Skin of body (tissue), 2 donors: ENCODE results near the gene PSTK. TPM values are rescaled to one million over a fixed set of nuclear protein-coding genes. Genes with fewer than 3 reads are reported as not detected.

Source experiments
- DNase-seq: peaks from one replicate; lab custom pipeline; 2025; lab: John Stamatoyannopoulos, UW
- total RNA-seq: library from RNA; depleted of rRNA; stranded (reverse); fragments of >200 nt; gene quantifications from one replicate; pipeline ENCODE4 v1.2.3, GENCODE V29; 2014

Gene PSTK
- total RNA-seq, 1 donor from 2014 or later = 4.1 TPM

DNA sequence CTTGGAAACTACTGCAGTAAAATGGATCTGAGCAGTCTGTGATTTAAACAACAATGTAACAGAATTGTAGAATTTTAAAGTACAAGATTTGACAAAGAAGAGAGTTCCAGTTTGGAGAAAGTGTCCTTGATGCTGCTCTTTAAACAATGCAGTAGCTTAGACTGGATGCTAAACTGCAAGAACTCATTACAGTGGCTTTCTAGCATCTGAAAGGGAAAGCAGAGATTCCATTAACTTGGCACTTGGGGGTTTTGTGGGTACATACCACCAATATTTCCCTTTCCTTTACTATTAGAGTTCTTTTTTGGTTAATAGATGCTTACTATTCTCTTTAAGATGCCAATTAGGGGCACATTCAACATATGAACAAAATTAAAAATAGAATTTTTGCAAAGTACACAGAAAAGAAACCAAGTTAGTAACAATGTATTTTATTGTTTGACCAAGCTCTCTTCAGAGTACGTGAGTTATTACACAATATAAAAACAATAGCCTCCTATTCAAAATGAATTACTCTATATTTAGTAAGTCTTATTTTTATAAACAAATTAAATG lies 11.9 kb downstream of the PSTK start:
- DNase-seq = no peak

- DNase-seq = no peak
Measured at GRCh38 chr10:122993797-122994336, 13.7 kb downstream of the PSTK start.

DNA sequence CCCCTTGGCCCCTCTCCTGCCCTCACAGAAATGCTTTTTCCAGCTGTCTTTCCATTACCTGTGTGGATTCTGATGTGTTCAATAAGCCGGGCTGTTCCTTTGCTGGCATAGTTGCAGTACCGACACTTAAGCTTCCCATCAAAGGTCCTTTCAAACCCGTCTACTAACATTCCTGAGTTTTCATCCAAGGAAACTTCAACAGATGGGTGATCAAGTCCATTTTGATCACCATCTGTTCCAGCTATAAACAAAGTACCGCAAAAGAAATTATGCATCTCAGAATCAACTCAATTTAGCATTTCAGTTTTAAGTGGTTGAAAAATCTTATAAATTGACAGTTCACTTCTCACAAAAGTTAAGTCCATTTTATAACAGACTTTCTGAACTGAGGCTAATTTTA lies 15.7 kb downstream of the PSTK start:
- DNase-seq = no peak

DNA sequence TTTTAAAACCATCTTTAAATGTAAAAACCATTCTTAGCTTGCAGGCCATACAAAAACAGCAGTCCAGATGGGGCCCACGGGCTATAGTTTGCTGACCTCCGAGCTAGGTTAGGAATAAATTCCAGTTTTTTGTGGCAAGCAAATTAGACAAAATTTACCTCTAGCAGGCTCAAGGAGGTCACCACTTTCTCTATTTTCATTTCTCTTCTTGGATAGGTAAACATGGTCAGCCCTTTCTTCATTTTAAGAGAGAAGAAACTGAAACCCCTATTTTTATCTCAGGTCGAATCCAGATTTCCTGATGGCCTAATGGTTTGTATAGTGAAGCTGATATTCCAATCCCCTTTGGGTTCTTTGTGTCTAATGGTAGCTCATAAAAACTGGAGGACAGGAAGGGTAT lies 17.7 kb downstream of the PSTK start:
- no peak for DNase-seq

DNA sequence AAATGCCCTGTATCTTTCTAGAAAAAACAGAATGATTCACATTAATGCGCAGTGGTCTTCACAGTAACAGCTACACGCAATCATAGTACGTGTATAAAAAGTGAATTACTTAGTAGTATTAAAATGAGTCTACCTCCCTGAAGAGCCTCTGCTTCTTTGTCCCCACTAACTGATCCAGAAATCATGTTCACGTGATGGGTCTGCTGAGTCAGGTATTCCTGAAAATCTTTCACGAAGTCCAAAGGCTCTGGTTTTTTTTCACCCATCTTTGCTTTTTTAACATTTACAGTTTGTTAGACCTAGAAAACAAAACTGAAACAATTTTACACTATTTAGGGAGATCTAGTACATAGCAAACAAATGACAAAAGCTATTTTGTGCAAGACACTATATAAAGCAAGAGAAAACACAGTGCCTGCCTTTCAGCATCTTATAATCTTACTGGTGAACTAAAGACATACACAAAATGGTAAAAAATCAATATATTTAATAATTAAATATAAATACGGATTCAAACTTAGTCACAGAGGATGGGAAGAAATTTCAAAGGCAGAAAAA lies 18.2 kb downstream of the PSTK start:
- DNase-seq = no peak

GRCh38 chr10:122998934-122999333 lies 18.7 kb downstream of the PSTK start:
- no peak for DNase-seq

DNA sequence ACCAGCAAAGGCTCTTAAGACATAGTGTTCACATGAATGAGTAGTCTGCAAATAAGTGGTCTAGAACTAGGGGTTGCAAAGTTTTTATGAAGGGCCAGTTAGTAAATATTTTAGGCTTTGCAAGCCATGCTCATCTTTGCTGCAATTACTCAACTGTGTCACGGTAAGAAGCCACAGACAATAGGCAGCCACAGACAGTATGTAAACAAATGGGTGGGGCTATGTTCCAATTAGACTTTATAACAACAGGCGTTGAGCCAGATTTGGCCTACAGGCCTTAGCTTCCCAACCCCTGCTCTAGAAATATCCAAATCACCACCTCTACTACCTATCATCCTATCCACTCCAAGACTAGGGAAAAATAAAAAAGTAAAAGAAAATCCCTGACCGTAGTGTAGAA lies 19.1 kb downstream of the PSTK start:
- DNase-seq = no peak

DNA sequence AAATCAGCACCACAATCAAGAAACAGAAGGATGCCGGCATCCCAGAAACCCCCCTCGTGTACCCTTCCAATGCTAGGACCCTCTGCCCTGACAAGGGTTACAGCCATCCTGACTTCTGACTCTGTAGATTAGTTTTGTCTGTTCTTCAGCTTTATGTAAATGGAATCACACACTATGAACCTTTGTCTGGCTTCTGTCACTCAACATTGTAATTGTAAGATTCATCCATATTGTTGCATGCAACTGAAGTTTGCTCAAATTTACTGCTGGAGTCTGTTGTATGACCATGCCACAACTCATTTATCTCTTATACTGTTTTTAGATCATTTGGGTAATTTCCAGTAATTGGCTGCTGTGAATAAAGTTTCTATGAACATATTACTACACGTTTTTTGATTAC lies 20.0 kb downstream of the PSTK start:
- no peak for DNase-seq

DNA sequence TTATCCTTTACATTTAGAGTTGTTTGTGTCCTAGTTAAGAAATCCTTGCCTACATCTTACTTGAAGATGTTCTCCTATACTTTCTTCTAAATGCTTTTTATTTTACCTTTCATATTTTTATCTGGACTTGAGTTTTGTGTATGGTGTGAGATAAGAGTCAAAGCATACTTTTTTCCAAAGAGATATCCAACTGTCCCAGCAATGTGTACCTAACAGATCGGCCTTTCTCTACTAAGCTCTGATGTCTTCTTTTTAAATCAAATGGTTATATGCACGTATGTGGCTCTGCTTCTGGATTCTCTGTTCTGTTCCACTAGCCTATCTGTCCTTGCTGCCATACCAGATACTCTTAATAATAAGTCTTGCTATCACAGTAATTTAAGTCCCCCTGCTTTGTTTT lies 21.2 kb downstream of the PSTK start:
- no peak for DNase-seq

DNA sequence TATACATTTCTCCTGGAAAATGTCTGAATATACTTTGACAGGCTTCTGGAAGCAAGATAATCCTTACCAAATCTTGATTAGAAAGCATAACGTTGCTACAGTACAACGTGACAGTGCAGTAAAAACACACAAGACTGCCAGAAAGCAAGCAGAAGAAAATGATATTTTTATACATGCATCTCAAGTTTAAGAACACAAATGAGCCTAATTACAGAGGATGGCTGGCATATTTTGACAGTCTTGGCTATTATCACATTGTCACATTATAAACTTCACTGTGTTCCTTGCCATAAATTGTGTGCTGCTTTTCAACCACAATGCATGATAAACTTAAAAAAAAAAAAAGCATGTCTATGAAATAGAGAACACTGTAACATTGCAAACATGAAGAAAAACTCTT lies 24.1 kb downstream of the PSTK start:
- DNase-seq = no peak

DNA sequence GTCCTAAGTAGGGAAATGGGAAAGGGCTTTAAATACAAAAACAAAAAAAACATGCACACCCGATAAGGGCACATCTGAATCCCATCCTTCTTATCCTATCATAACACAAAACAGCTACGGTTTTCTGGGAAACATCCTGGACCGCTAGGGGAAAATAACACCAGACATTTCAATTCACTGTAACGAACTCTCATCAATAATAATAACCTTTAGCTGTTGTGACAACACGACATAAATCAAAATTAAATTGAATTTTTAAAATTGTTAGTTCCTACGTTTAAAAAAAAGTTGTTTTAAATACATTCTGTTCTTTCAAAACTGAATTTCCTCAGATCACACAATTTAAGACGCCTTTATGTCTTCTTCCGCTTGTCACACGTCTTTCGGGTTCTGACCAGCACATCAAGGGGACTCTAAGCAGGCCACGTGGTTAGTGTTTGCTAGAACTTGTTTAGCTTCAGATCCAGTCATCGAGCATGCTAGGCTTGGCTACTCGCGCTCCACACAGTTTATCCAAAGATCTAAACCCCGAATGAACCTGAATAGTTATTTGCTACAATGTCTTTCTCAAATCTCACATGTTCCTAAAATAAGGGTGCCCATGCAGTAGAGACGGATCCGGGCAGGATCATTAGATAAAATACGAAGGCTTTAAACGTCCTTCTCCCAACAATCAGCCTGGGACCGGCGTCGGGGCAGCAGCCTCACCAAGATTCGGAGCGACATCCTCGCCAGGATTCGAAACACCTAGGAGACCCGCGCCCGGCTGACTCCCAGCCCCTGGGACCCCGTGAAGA lies 27.6 kb downstream of the PSTK start:
- DNase-seq = peak; percentile 47

GRCh38 chr10:123008355-123009104 lies 28.3 kb downstream of the PSTK start, which contains the start of the genes ACADSB and IKZF5:
TSS of gene ACADSB (plus strand) at chr10:123009006. CDS start at chr10:123009030, 24 bp downstream.
TSS of gene IKZF5 (minus strand) at chr10:123008795. CDS start at chr10:122998625, 10,170 bp downstream.
- peak; percentile 97 for DNase-seq

DNA sequence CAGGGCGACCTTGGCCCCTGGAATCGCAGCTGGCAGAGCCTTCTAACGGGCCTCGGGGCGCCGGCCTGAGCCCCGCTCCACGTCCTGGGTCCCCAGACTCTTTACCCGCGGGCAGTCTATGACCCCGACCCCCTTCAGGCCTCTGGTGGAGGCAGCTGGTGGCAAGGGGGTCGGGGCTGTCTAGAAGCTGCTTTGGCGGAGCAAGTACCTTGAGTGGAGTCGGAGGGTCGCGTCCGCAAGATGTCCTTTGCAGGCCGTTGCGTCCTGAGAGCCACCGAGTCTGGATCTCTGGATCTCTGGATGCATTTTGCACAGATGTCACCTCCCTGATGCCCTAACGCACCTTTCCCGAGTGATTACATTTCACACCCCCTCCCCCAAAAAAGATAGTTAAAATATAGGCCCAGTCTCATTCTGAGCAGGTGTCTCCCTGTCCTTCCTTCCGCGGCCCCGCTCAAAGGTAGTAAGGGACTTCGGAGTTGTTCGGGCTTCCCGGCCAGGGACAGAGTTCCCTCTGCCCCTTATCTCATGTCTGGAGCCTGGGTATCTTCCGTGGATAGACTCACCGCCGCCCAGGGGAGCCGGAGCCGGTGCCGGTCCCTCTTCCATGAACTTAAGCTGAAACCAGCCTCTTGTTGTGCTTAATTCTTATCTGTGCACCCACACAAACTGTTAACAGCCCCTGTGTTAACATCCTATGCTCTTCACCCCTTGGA lies 29.1 kb downstream of the PSTK start:
- DNase-seq = no peak

- DNase-seq = no peak
Measured at GRCh38 chr10:123011987-123012386, 31.8 kb downstream of the PSTK start.

DNA sequence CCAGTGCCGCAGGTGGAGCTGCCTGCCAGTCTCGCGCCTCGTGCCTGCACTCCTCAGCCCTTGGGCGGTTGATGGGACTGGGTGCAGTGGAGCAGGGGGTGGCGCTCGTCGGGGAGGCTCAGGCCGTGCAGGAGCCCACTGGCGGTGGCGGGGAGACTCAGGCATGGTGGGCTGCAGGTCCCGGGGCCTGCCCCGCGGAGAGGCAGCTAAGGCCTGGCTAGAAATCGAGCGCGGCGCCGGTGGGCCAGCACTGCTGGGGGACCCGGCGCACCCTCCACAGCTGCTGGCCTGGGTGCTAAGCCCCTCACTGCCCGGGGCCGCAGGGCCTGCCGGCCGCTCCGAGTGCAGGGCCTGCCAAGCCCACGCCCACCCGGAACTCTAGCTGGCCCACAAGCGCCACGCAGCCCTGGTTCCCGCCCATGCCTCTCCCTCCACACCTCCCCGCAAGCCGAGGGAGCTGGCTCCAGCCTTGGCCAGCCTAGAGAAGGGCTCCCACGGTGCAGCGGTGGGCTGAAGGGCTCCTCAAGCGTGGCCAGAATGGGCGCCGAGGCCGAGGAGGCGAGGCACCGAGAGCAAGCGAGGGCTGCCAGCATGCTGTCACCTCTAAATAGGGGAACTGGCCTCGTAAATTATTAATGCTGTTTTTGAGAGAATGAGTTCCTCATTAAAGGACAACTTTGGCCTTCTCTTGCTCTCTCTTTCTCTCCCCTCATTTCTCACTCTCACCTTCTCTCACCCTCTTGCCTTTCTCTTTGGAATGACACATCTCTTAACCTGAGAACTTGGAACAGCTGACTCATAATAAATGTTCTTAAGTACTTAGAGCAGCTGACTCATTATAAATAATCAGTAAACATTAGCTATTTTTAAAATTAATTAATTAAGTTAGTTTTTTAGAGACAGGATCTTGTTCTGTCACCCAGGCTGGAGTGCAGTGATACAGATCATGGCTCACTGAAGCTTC lies 33.5 kb downstream of the PSTK start:
- DNase-seq = no peak

- DNase-seq = no peak
Measured at GRCh38 chr10:123014772-123015171, 34.6 kb downstream of the PSTK start.

GRCh38 chr10:123016228-123016627 lies 36.0 kb downstream of the PSTK start:
- DNase-seq = no peak

DNA sequence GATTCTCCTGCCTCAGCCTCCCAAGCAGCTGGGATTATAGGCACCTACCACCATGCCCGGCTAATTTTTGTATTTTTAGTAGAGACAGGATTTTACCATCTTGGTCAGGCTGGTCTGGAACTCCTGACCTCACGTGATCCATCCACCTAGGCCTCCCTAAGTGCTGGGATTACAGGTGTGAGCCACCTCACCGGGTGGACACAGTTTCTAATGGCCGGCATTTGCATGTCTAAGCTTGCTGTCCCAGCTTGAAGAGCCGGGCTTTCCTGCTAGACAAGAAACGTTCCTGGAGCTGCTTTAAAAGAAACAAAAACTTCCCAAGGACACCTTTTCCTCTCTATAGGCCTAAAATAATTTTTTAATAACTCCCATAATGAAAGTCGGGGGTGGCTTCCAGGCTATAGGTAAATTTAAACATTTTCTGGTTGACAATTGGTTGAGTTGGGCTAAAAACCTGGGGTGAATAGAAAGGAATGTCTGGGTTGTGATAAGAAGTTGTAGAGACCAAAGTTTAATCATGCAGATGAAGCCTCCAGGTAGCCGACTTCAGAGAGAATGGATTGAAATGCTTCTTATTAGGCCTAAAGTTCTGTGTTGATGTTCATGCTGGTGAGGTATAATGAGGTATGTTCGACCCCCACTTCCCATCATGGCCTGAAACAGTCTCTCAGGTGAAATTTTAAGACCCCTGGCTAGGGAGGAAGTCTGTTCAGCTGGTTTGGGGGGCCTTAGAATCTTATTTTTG lies 37.4 kb downstream of the PSTK start:
- no peak for DNase-seq

GRCh38 chr10:123018531-123018930 lies 38.3 kb downstream of the PSTK start:
- DNase-seq = no peak
